NK-92 (cell line): ENCODE results near the gene ATP2B1.

Source experiments
- DNase-seq: peaks from one replicate; lab custom pipeline; 2025; ENCODE audit not compliant: unreplicated experiment; lab: John Stamatoyannopoulos, UW

Gene ATP2B1

DNA sequence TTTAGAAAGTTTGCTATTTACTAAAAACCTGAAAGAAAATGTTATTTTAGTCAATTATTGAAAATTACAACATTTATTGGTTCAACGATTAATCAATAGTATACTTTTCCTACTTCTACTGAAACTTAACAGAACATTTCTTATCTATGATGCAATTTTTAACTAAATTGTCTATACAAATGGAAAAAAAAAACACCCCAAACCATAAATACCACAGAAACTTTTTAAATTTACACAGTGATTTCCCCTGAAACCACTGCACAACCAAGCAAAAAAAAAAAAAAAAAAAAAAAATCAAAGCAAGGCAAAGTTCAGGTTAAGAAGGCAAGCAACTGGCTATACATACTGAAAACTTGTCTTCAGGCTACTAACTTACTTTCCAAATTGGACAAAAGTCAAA, 110.9 kb downstream of the ATP2B1 start:
- no peak for DNase-seq

DNA sequence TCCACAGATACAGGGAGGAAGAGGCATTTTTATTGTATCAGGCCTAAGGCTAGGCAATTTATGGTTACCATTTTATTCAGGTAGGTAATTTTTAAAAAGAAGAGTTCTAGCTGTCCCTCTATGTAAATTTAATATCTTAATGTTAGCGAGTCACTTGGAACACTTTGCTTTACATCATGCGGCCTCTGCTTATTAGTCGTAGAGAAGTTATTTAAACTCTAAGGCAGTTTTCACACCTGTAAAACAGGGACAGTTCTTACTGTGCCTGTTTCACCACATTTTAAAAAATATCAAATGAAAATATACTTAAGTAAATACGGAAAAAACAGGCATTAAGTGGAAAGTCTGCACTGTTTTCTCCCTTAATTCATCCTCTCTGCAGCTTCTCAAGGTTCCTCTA, 111.4 kb downstream of the ATP2B1 start:
- no peak for DNase-seq

- DNase-seq, result no peak
Observed at GRCh38 chr12:89593873-89594272, 114.8 kb downstream of the ATP2B1 start.

GRCh38 chr12:89593233-89593632, 115.4 kb downstream of the ATP2B1 start:
- DNase-seq, result no peak

DNA sequence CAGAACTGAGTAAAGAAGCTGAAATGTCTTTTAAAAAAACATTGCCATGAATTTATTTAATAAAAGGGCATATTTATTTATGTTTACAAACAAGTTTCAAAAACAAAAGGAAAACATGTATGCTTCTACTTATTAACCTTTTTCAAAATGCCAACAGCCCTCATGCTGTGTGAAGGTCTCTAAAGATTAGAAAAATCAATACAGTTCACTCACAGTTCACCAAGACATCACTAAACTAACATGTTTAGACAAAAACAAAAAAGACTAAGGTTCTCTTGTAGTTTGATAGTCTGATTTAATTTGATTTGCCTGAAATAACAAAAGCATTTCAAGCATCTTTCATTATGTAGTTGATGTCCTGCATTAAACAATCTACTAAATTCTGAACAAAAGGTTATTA, 118.9 kb downstream of the ATP2B1 start:
- DNase-seq, result no peak

GRCh38 chr12:89578499-89578898, 130.1 kb downstream of the ATP2B1 start:
- no peak for DNase-seq

DNA sequence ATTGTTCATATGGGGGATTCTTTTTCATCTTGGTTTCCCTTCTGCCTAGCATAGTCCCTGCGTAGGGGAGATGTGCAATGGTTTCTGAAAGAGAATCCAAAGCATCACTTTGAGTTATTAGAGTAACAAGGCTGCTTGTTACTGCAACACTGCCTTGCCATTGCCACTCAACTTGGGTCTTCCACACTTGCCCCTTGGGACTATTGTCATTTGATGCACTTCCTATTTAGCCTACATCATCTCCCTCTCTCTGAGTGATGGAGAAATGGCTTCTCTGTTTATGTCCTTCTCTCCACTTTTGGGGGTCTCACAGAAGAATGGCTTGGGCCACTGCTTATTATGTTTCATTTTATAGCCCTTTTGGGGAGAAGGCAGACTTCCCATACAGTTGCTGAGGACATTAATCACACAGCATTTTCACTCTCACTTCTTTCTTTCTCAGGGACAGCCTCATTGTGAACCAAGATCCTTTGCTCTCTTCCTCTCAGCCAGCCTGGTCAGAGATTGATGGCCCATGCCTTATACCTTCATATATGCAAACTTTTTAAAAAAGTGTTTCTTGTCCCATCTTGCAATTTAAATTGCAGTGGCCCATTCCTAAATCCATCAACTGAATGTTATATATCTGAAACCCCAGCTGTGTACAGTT, 131.9 kb downstream of the ATP2B1 start:
- DNase-seq, result no peak

GRCh38 chr12:89575374-89575773, 133.3 kb downstream of the ATP2B1 start:
- no peak for DNase-seq

- no peak for DNase-seq
Observed at GRCh38 chr12:89574736-89575208, 133.9 kb downstream of the ATP2B1 start.

- DNase-seq, result no peak
Observed at GRCh38 chr12:89573051-89573810, 135.4 kb downstream of the ATP2B1 start.

- DNase-seq, result no peak
Observed at GRCh38 chr12:89571491-89572195, 137.0 kb downstream of the ATP2B1 start.

DNA sequence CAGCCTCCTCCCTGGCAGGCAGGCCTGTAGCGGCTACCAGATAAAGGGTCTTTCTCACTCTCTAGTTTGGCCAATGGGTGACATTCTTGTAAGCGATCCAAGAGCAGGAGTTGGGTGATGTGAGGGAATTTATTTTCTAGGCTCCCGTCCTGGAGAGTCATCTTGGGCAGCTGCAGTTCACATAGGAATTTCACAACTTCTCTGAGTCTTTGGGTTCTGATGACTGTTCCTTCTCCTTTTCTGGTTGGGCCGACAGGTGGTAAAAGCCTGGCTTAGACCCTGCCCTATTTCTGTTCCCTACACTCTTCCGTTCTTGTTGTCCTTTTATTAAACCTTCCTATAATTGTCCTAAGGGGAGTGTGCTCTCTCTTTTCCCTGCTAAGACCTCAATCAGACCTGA, 140.2 kb downstream of the ATP2B1 start:
- DNase-seq, result no peak

DNA sequence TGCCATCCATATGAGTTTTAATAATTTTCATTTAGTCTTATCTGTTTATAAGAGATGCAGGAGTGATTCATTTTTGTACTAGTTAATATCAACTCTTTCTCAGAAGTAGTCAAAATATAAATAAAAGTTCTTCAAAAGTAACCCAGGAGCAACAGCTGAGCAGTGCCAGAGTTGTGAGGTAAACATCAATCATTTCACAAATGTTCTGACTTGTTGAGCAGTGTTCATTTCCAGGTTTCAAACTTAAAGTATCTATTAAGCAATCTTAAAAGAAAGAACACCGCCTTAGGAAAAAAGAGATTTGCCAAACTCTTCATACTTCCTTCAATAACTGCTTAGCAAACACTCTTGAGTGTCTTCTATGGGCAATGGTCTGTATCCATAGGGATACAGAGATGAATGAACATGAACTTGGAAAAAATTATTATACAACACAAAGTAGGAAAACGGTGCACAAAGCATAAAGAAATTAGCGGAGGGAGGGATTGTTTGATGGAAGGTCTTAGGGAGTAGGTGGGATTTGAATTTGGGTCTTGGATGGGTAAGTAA, 140.9 kb downstream of the ATP2B1 start:
- DNase-seq, result no peak

- no peak for DNase-seq
Observed at GRCh38 chr12:89566615-89567014, 142.0 kb downstream of the ATP2B1 start.

DNA sequence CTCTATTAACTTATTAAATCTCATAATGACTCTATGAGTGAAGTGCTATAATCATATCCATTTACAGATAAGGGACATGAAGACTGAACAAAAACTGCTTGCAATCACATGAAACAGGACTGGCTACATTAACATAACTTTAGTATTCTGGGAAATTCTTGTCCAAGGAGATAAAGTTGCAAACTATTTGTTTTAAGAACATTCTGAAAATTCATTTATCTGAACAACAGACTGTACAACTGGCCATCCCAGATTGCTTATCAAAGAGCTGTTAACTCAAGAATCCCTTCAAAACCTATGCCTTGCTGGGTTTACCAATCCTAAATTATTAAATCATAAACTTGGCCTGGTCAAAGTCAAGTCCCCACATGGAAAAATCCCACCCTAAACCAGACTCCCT, 143.6 kb downstream of the ATP2B1 start:
- DNase-seq, result no peak

DNA sequence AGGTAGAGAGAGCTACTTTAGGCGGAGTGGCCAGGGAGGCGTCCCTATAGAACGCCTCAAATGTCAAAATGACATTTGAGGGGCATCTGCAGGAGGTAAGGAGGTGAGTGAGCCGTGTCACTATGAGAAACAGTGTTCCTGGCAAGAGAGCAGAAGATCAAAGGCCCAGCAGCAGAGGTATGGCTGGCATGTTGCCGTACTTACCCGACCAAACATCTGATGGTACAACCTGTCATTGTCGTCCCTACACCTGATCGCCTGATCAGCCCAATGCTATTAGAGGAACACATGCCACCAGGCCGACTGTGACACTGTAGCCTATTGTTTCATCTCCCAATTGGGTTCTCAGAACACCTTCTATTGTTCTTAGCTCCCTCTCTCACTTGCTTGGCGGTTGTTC, 148.9 kb downstream of the ATP2B1 start:
- DNase-seq, result no peak

DNA sequence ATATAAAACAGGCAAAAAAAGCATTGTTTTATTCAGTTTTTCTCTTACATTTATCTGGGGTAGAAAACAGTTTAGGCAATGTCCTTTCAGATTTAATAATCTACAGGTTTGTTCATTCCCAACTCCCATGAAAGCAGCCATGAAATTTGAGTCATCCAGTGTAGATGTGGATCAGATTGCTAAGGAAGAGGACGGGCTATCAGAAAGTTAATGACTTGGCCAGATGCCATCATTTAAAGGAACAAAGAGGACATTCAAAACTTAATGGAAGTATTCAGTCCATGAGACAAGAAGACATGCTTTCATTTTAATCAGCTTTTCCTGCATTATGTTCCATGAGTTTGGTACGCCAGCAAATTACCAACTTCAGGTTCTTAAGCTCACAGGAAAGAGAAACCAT, 151.7 kb downstream of the ATP2B1 start:
- DNase-seq, result no peak

- no peak for DNase-seq
Observed at GRCh38 chr12:89552376-89552775, 156.3 kb downstream of the ATP2B1 start.

DNA sequence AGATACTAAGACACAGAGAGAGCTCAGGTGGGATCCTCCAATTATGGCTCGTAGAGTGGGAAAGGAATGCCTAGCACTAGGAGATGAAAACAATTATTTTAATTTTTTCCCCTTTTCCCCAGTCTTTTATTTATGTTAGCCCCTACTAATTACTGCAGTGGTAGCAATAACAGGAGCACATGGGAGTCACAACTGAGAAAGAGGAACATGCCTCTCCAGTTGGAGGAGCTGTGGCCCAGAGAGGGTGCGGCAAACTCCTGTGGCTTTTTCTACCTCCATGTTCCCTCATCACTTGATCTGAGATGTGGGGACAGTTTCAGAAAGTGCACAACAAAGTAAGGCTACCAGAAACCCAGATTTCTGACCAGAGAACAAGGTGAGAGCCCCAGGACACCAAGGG, 156.9 kb downstream of the ATP2B1 start:
- DNase-seq, result no peak

DNA sequence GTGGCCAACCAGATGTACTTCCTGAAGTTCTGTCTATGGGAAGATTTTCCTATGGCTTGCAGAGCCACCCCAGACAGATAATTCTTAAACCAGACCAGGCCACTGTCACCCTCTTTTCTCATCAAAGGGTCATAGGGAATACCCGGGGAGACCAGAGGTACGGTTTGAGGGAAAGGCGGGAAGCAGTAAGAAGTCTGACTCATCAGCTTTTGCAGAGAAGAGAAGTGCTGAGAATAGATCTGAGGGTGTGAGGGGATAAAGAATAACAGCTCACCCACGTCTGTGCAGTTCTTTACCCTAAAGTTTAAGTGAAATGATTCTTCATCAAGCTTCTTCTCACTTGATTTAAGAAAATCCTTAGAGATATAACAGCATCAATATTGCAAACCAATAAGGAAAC, 161.5 kb downstream of the ATP2B1 start:
- no peak for DNase-seq

DNA sequence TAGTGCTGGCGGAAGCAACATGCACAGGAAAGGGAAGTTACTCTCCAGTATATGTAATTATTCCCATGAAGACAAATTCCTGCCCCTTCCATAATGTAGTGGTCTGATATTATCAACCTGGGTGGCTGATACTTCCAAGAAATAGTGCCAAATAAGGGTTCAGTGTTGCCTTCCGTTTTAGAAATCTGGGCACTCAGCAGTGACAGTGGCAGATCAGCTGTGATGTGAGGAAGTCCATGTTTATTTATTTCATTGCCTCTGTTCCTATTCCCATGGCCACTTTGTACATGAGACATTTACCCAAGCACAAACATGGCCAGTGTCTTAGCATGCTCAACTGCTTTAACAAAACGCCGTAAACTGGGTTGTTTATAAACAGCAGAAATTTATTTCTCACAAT, 162.5 kb downstream of the ATP2B1 start:
- no peak for DNase-seq

DNA sequence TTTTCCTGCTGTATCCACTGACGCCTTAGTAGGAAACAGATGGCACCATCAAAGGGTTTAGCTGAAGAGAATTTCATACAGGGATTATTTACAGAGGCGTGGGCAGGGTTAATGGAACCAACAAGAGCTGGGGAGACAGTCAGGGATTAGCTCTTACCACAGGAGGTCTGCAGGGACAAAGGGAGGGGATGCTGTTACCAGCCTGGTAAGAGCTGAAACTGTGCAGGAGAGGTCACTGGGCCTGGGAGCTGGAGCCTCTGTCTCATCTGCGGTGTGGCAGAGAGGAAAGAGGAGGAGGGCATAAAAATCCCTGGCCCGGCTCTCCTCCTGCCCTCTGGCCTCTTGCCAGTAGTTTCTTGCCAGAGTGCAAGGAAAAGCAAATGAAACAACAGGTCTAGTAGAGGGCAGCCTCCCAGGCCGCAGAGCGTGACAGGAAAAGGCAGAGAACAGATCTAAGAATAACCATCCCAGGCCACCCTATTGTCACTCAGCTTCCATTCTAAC, 163.9 kb downstream of the ATP2B1 start:
- no peak for DNase-seq
